Measurements from ENCODE around the gene GVQW3. TPM values are rescaled to one million over a fixed set of nuclear protein-coding genes. Genes with fewer than 3 reads are reported as not detected.

The GVQW3 gene
- polyA plus RNA-seq, 1 experiment = 1.7 TPM

DNA sequence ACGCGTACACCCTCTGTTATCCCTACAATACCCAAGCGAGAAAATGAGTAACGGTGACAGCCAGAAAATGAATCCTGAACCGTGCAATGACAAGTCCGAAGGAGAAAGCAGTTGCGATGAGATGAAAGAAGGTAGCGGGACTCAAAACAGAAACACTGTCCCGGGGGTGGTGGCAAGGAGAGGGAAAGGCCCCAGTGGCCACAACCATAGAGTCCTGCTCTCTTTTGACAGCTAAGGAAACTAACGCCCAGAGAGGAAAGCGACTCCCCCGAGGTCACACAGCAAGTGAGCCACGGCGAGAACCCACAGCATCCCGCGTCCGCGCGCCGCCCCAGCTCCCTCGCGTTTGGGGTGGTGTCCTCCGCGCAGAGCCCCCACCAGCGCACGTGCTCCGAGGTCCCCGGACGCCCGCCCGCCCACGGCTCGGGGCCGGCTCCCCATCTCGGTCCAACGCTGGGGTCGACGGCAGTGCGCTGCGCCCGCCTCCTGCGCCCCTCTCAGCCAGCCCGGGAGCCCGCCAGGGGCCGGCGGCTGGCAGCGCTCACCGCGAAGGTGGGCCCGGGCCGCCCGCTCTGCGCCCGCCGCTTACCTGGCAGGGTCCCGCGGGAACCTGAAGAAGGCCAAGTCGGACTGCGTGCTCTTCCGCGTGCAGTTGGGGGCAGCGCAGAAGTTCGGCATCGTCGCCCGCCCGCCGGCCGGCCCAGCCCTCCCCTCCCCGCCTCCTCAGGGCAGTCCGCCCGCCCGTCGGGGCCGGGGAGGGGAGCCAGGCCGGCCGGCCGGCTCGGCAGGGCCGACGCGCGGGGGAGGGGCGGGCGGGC, 755 bp upstream of the GVQW3 start:
- TF ChIP-seq CTCF (IDR thresholded peaks at IDR 0.05; ENCODE audit: low read depth, low read length) = 0 out of 2 replicates have a peak, but pooled peaks have one; percentile 3
- Histone ChIP-seq H3K9me3 (ENCODE audit: control insufficient read depth, insufficient read depth, low read length) (no peaks in the 10 kb centered on the region), H3K4me3 (ENCODE audit: low read depth, low read length) (peak overlapping the region; percentile 85), H3K27me3 (ENCODE audit: control insufficient read depth, insufficient read depth, low read length) (no peaks in the 10 kb centered on the region), H3K27ac (ENCODE audit: low read depth, low read length) (peak overlapping the region; percentile 48)
- CTCF ChIA-PET = interaction anchor here (0.6 to 0.7 kb wide), 2 partner anchors 46 to 483 kb away, joined by 3 read pairs; no protein-coding TSS in a partner anchor
- POLR2A ChIA-PET = interaction anchor here (0.7 kb wide), 1 partner anchor 13 kb away, joined by 5 read pairs; no protein-coding TSS in a partner anchor
- no peak for DNase-seq (ENCODE audit: low read depth, low spot score)

- Histone ChIP-seq H3K27ac (ENCODE audit: low read depth, low read length) (no peak overlapping the region), H3K27me3 (ENCODE audit: control insufficient read depth, insufficient read depth, low read length) (no peaks in the 10 kb centered on the region), H3K9me3 (ENCODE audit: control insufficient read depth, insufficient read depth, low read length) (no peaks in the 10 kb centered on the region), H3K4me3 (ENCODE audit: low read depth, low read length) (no peak overlapping the region)
- no peak for DNase-seq (ENCODE audit: low read depth, low spot score)
- no peak for TF ChIP-seq CTCF (IDR thresholded peaks at IDR 0.05; ENCODE audit: low read depth, low read length)
- CTCF ChIA-PET = interaction anchor here (1.2 to 1.4 kb wide), 2 partner anchors 131 to 175 kb away, joined by 4 read pairs; no protein-coding TSS in a partner anchor
- POLR2A ChIA-PET = no interaction called here
Observed at GRCh38 chr11:76382209-76382608, 1.1 kb downstream of the GVQW3 start.

GRCh38 chr11:76385903-76386302, 4.8 kb downstream of the GVQW3 start:
- CTCF ChIA-PET = no interaction called here
- peak overlapping the region; percentile 21 for H3K27ac ChIP-seq (ENCODE audit: low read depth, low read length)
- H3K9me3 ChIP-seq (ENCODE audit: control insufficient read depth, insufficient read depth, low read length) = no peaks in the 10 kb centered on the region
- no peak for TF ChIP-seq CTCF (IDR thresholded peaks at IDR 0.05; ENCODE audit: low read depth, low read length)
- POLR2A ChIA-PET = no interaction called here
- no peak overlapping the region for H3K4me3 ChIP-seq (ENCODE audit: low read depth, low read length)
- no peak for DNase-seq (ENCODE audit: low read depth, low spot score)
- H3K27me3 ChIP-seq (ENCODE audit: control insufficient read depth, insufficient read depth, low read length) = no peaks in the 10 kb centered on the region

DNA sequence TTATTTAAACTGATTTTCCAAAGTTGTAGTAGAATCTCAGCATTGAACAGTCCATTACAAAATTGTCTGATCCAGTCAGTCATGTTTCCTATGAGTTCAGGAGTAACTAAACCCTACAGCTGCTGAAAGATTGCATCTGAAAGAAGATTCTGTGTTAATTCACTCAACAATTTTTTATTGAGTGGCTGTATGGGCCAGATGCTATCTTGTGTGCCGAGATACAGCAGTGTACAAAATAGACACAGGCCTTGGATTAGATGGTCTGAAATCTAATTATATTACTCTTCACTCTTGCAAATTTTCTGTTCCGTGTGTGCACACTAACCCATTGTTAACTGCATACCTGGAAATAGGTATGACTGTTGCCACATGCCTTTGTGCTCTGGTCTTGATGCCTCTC, 7.3 kb downstream of the GVQW3 start:
- no peaks in the 10 kb centered on the region for H3K9me3 ChIP-seq (ENCODE audit: control insufficient read depth, insufficient read depth, low read length)
- DNase-seq (ENCODE audit: low read depth, low spot score) = no peak
- no peak for TF ChIP-seq CTCF (IDR thresholded peaks at IDR 0.05; ENCODE audit: low read depth, low read length)
- no peak overlapping the region for H3K27ac ChIP-seq (ENCODE audit: low read depth, low read length)
- CTCF ChIA-PET = no interaction called here
- no peaks in the 10 kb centered on the region for H3K27me3 ChIP-seq (ENCODE audit: control insufficient read depth, insufficient read depth, low read length)
- H3K4me3 ChIP-seq (ENCODE audit: low read depth, low read length) = no peak overlapping the region
- POLR2A ChIA-PET = no interaction called here

- POLR2A ChIA-PET = no interaction called here
- CTCF ChIA-PET = no interaction called here
- no peak for TF ChIP-seq CTCF (IDR thresholded peaks at IDR 0.05; ENCODE audit: low read depth, low read length)
Observed at GRCh38 chr11:76391021-76391420, 9.9 kb downstream of the GVQW3 start.

More at GRCh38 chr11:76391021-76391420, 9.9 kb downstream of the GVQW3 start:
- no peaks in the 10 kb centered on the region for H3K9me3 ChIP-seq (ENCODE audit: control insufficient read depth, insufficient read depth, low read length)
- no peak for DNase-seq (ENCODE audit: low read depth, low spot score)
- H3K27ac ChIP-seq (ENCODE audit: low read depth, low read length) = no peak overlapping the region
- no peak overlapping the region for H3K4me3 ChIP-seq (ENCODE audit: low read depth, low read length)
- no peaks in the 10 kb centered on the region for H3K27me3 ChIP-seq (ENCODE audit: control insufficient read depth, insufficient read depth, low read length)
